Esophagus (tissue), 2 donors: ENCODE data around the gene ANTKMT. TPM values are rescaled to one million over a fixed set of nuclear protein-coding genes. Genes with fewer than 3 reads are reported as not detected.

Experiments used
- H3K27ac ChIP-seq, 2 donors: one replicate each; pipeline ENCODE4 v1.5.1; 2013; ENCODE audit warnings: low read depth in 2 of 2, mild to moderate bottlenecking in 2 of 2, inconsistent platforms in 1 of 2, low read length in 1 of 2, moderate library complexity in 1 of 2
- H3K27me3 ChIP-seq, 2 donors: one replicate each; pipeline ENCODE4 v1.6.1; 2013; ENCODE audit warnings: low read length in 2 of 2, control low read depth in 1 of 2, mild to moderate bottlenecking in 1 of 2; ENCODE audit not compliant: insufficient read depth in 2 of 2, control insufficient read depth in 1 of 2
- H3K36me3 ChIP-seq, 2 donors: one replicate each; pipeline ENCODE4 v1.6.1; 2013; ENCODE audit warnings: low read length in 1 of 2; ENCODE audit not compliant: control insufficient read depth in 2 of 2, insufficient read depth in 2 of 2
- H3K4me1 ChIP-seq, 2 donors: one replicate each; pipeline ENCODE4 v1.6.1; 2013; ENCODE audit warnings: low read length in 1 of 2; ENCODE audit not compliant: control insufficient read depth in 2 of 2, insufficient read depth in 2 of 2
- H3K4me3 ChIP-seq, 2 donors: one replicate each; pipeline ENCODE4 v1.5.1; 2013; ENCODE audit warnings: low read length in 2 of 2, mild to moderate bottlenecking in 2 of 2, low read depth in 1 of 2, moderate library complexity in 1 of 2
- H3K9me3 ChIP-seq, 2 donors: one replicate each; pipeline ENCODE4 v1.6.1; 2013; ENCODE audit warnings: mild to moderate bottlenecking in 2 of 2, low read depth in 1 of 2, low read length in 1 of 2, moderate library complexity in 1 of 2; ENCODE audit not compliant: control insufficient read depth in 2 of 2, insufficient read depth in 1 of 2
- WGBS, 2 donors: extraction: QIAGEN DNeasy Blood & Tissue Kit; methylation state at CpG; one replicate each; pipeline ENCODE4 v1.1.7; 2013; 5-methylcytosine and 5-hydroxymethylcytosine counted together
- polyA plus RNA-seq, 2 donors: library from polyadenylated mRNA; stranded (reverse); fragments of 200-250 nt; gene quantifications; one replicate each; pipeline ENCODE4 v1.2.3, GENCODE V29; 2013
- donor health status: healthy with polysubstance abuse.
- donor health status: Bipolar disorder and iron deficiency.

The ANTKMT gene
- polyA plus RNA-seq, 2 donors, result 17.9 to 22.4 TPM

DNA sequence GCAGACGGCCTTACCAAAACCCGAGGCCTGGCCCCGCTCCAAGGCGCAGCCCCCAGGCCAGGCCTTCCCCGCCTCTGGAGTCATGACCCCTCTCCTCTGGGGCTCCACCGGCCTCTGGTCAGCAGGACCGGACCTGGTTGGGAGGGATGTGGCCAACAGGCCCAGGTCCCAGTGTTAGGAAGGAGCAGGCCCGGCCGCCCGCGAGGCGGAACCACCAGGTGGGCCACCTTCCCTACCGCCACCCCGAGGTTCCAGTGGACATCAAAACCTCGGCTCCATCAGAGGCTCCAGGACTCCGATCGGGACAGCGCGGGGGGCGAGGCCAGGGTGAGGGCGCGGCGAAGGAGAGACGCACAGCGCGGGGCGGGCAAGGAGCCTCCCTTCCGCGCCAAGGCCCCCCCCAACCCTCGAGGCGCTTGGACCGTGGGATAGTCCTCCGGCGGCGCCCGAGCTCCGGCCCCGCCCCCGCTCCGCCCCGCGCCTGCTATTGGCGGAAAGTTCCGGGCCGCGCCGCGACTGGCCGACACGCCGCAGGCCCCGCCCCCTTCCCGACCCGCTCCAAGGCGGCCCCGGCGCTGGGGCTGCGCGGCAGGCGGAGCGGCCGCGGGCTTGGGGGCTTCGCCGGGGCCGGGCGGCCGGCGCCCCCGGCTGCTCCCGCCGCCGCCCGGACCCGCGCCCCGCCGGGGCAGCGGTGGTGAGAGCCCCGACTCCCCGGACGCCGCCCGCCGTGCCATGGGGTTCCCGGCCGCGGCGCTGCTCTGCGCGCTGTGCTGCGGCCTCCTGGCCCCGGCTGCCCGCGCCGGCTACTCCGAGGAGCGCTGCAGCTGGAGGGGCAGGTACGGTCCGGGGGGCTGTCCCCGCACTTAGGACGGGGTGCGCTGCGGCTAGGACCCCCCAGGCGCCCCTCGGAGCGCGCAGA is 6.1 kb upstream of the ANTKMT start, which contains the start of gene METRN:
Gene METRN (plus strand): TSS at position 561 of the 919 bp plus-strand sequence. CDS start 172 bp downstream, at position 733.
- Histone ChIP-seq H3K4me3 (peak within 1 kb of the TSS; percentile 54 to 58), H3K27me3 (peaks cover 0 to 3% of the 10 kb centered on the region in 2 donors), H3K4me1 (peaks cover 3 to 27% of the 10 kb centered on the region in 2 donors), H3K9me3 (no peaks in the 10 kb centered on the region), H3K36me3 (no peaks in the 10 kb centered on the region), H3K27ac (peak within 1 kb of the TSS in 1 of 2 donors; percentile 6)
- WGBS, 2 donors, result 5 to 6% methylated on average over 68 to 108 of the region's 108 CpGs

DNA sequence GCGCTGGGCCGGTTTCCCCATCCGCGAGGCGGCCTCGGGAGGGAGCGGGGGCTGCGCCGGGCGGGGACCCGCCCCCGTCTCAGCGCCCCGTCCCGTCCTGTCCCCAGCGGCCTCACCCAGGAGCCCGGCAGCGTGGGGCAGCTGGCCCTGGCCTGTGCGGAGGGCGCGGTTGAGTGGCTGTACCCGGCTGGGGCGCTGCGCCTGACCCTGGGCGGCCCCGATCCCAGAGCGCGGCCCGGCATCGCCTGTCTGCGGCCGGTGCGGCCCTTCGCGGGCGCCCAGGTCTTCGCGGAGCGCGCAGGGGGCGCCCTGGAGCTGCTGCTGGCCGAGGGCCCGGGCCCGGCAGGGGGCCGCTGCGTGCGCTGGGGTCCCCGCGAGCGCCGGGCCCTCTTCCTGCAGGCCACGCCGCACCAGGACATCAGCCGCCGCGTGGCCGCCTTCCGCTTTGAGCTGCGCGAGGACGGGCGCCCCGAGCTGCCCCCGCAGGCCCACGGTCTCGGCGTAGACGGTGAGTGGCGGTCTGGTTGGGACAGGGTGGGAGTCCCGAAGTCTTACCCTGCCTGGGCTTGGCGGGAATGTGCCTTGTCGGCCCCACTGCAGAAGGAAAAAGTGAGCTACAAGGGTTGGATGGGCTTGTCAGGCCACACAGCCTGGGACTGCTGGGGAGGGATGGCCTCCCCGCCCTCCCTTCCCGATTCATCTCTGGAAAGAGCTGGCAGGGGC is 5.3 kb upstream of the ANTKMT start:
- H3K27ac ChIP-seq, result no peak overlapping the region

DNA sequence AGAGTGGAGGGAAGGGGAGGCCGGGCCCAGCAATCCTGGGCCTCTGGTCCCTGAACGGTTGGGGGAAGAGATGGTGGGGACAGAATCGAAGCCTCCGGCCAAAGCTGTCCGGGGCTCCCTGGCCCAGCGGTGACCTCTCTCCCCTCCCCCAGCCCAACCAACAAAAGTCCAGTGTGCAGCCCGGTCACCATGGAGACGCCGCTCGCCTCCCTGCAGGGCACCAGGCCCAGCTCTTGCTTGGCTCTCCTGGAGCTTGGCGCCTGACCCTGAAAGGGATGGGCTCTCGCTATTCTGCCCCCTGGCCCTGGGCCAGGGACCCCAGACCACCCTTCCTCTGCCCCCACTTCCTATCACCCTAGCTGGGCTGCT is 4.8 kb upstream of the ANTKMT start:
- WGBS, 2 donors, result 24 to 25% methylated on average over 12 of the region's 12 CpGs
- peaks cover 0 to 3% of the 10 kb centered on the region in 2 donors for H3K27me3 ChIP-seq
- H3K27ac ChIP-seq, result no peak overlapping the region
- H3K4me1 ChIP-seq, result peaks cover 6 to 29% of the 10 kb centered on the region in 2 donors
- no peaks in the 10 kb centered on the region for H3K9me3 ChIP-seq
- no peaks in the 10 kb centered on the region for H3K36me3 ChIP-seq
- peak overlapping the region; percentile 54 to 58 for H3K4me3 ChIP-seq

More for the DNA sequence above, 5.3 kb upstream of the ANTKMT start:
- Histone ChIP-seq H3K4me1 (peaks cover 6 to 32% of the 10 kb centered on the region in 2 donors), H3K4me3 (peak overlapping the region; percentile 54 to 58), H3K9me3 (no peaks in the 10 kb centered on the region), H3K36me3 (no peaks in the 10 kb centered on the region), H3K27me3 (peaks cover 0 to 3% of the 10 kb centered on the region in 2 donors)
- WGBS, 2 donors, result 2% methylated on average over 36 to 74 of the region's 74 CpGs

DNA sequence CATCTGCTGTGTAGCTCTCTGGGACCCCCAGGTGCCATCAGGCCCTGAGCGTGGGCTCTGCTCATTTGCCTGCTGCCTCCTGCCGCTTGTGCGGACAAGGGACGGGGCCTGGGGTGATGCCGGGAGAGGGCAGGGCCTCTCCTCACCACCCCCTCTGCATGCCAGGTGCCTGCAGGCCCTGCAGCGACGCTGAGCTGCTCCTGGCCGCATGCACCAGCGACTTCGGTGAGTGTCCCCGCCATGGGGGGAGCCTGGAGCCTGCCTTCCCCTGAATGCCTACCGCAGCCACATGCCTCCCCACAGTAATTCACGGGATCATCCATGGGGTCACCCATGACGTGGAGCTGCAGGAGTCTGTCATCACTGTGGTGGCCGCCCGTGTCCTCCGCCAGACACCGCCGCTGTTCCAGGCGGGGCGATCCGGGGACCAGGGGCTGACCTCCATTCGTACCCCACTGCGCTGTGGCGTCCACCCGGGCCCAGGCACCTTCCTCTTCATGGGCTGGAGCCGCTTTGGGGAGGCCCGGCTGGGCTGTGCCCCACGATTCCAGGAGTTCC is 4.1 kb upstream of the ANTKMT start:
- 81 to 87% methylated on average over 27 to 29 of the region's 29 CpGs for WGBS, 2 donors
- peaks cover 11 to 35% of the 10 kb centered on the region in 2 donors for H3K4me1 ChIP-seq
- H3K9me3 ChIP-seq, result no peaks in the 10 kb centered on the region
- H3K27ac ChIP-seq, result no peak overlapping the region
- peaks cover 0 to 3% of the 10 kb centered on the region in 2 donors for H3K27me3 ChIP-seq
- H3K36me3 ChIP-seq, result no peaks in the 10 kb centered on the region
- no peak overlapping the region for H3K4me3 ChIP-seq

DNA sequence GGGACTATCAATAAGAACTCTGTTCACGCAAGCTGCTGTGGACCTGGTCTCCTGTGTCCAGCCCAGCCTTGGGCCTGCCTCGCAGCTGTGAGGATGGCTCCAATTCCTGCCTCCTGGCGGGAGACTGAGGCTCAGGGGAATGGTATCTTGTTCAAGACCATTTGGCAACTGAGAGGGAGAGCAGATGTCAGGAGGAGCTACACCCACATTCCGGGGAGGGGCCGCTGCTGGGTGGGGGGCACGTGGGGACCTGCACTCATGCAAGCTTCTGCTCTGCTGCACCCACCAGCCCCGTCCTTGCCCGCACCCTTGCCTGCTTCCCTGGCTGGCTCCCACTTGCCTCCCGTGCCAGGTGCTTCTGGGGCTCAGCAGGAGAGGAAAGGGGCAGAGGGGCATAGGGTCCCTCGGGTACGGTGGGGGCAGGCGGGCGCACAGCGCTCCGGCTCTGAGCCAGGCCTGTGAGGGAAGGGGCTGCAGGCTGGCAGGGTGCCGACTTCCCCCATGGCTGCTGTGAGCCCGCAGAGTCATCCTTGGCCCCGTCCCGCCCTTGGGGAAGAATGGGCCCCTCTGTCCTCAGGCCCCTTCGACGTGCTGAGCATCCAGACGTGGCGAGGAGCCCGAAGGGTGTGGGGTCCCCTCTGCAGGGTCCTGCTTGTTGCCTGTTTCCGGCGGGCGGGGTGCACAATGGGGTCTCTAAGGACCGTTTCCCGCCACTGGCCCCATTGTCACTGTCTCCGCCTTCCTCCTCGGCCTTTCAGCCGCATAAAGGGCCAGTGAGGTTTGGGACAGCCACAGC is 3.3 kb upstream of the ANTKMT start:
- H3K4me1 ChIP-seq, result peaks cover 11 to 38% of the 10 kb centered on the region in 2 donors
- no peak overlapping the region for H3K4me3 ChIP-seq
- 80 to 81% methylated on average over 30 to 32 of the region's 32 CpGs for WGBS, 2 donors
- H3K27me3 ChIP-seq, result peaks cover 0 to 3% of the 10 kb centered on the region in 2 donors
- H3K9me3 ChIP-seq, result no peaks in the 10 kb centered on the region
- no peak overlapping the region for H3K27ac ChIP-seq
- H3K36me3 ChIP-seq, result no peaks in the 10 kb centered on the region

DNA sequence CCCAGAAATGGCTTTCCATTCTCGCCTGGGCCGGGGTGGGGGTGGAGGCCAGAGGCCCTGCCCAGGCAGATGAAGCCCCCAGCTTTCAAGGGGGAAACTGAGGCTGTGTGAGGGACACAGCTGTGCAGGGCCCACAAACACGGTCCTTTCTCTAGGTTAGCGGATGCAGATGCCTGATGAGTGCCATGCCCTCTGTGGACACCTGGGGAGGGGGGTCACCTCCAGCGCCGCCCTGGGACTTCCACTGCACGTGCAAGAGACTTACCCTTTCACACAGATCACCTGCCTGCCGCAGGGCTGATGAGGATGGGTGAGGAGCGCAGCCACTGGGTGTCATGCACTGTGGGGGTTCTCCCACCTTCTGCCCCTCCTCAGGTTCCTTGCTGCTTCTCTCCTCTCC is 2.6 kb upstream of the ANTKMT start:
- no peak overlapping the region for H3K27ac ChIP-seq
- 84 to 90% methylated on average over 9 of the region's 9 CpGs for WGBS, 2 donors
- H3K4me3 ChIP-seq, result no peak overlapping the region
- peaks cover 11 to 38% of the 10 kb centered on the region in 2 donors for H3K4me1 ChIP-seq
- H3K36me3 ChIP-seq, result no peaks in the 10 kb centered on the region
- peaks cover 0 to 3% of the 10 kb centered on the region in 2 donors for H3K27me3 ChIP-seq
- H3K9me3 ChIP-seq, result no peaks in the 10 kb centered on the region

DNA sequence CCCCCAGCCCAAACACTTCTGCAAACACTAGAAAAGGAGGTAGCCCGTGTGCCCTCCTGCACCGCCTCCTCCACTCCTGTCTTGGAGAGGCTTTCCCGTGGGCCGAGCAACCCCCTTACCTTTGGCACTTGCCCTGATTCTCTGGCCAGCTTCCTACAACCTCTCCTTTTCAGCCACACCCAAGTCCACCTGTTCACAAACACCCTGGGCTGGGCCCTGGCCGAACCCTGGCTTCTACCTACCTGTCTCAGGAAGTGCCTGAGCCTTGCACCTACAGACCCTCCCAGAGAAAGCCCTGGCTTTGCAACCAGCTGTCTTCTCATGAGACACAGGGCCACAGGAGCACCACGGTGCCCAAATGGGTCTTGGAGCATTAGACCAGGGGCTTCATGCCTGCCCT is 2.0 kb upstream of the ANTKMT start:
- Histone ChIP-seq H3K4me3 (no peak overlapping the region), H3K36me3 (no peaks in the 10 kb centered on the region), H3K27me3 (peaks cover 0 to 3% of the 10 kb centered on the region in 2 donors), H3K27ac (no peak overlapping the region), H3K4me1 (peaks cover 11 to 38% of the 10 kb centered on the region in 2 donors), H3K9me3 (no peaks in the 10 kb centered on the region)
- 75 to 76% methylated on average over 6 of the region's 6 CpGs for WGBS, 2 donors

DNA sequence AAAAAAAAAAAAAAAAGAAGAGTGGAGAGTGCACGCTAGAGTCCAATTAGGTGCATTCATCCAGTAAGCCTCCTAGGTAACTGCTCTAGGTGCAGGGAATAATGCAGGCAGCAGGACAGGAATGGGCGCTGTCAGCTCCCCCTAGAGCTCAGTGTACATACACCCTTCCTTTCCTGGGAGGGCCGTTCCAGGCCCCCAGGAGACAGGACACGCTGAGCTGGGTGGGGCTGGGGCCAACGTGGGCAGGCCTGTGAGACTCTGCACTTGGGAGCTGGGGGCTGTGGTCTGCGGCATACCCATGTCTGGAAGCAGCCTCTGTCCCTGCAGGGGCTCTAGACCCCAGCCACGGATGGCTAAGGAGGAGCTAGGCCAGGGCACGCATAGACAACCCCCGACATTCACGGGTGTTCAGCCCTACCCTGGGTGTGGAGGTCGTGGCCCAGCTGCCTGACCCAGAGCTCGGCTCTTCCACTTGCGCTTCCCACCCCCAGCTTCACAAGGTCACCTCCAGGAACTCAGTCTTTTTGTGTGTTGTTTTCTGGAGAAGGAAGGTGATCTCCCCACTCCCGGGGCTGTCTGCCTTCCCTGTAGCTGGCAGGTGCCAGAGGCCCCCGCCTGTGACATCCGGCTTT is 1.0 kb upstream of the ANTKMT start:
- Histone ChIP-seq H3K36me3 (no peaks in the 10 kb centered on the region), H3K27ac (peak overlapping the region; percentile 9 to 78), H3K27me3 (peaks cover 0 to 3% of the 10 kb centered on the region in 2 donors), H3K9me3 (no peaks in the 10 kb centered on the region), H3K4me1 (peaks cover 11 to 31% of the 10 kb centered on the region in 2 donors), H3K4me3 (peak overlapping the region; percentile 65 to 85)
- 9 to 12% methylated on average over 16 of the region's 16 CpGs for WGBS, 2 donors
